Bronchial epithelial cell (primary cell): Measurements from ENCODE around the gene MASP1. TPM values are rescaled to one million over a fixed set of nuclear protein-coding genes. Genes with fewer than 3 reads are reported as not detected.
A peak's percentile ranks its signal among the peaks of the same experiment; 100 is the strongest.

Source experiments
- DNase-seq: peaks from one replicate; pipeline ENCODE4 v3.0.0-alpha.2; 2010; ENCODE audit warnings: low read depth
- FAIRE-seq: peaks from 2 replicates; lab custom pipeline; 2011; peaks lifted over from hg19 to GRCh38; lab: Jason Lieb, UNC
- H3K27me3 ChIP-seq: 2 replicates; pipeline ENCODE4 v1.5.1; 2011; ENCODE audit warnings: low read length; ENCODE audit not compliant: control insufficient read depth, insufficient read depth
- H3K36me3 ChIP-seq: 2 replicates; pipeline ENCODE4 v1.5.1; 2011; ENCODE audit warnings: low read length; ENCODE audit not compliant: control insufficient read depth, insufficient read depth
- H3K4me3 ChIP-seq: 2 replicates; pipeline ENCODE4 v1.5.1; 2011; ENCODE audit warnings: mild to moderate bottlenecking, low read depth, low read length, control low read depth
- CTCF ChIP-seq: IDR thresholded peaks from 2 replicates; pipeline ENCODE4 v1.5.1; 2011; ENCODE audit warnings: mild to moderate bottlenecking, moderate library complexity, low read length, control low read depth, inconsistent platforms; ENCODE audit not compliant: insufficient read depth, severe bottlenecking
- total RNA-seq: library from RNA; depleted of rRNA; stranded (reverse); fragments of >200 nt; gene quantifications from 2 replicates; pipeline ENCODE4 v1.2.1, GENCODE V29; 2014

Gene MASP1
- total RNA-seq, 1 donor from 2014 or later = 3.9 TPM

GRCh38 chr3:187269486-187269885 lies 22.1 kb downstream of the MASP1 start:
- Histone ChIP-seq H3K36me3 (no peaks in the 10 kb centered on the region), H3K4me3 (no peak overlapping the region), H3K27me3 (peaks cover 2% of the 10 kb centered on the region)
- FAIRE-seq (no peak), DNase-seq (no peak)
- no peak for TF ChIP-seq CTCF

- FAIRE-seq = no peak
Measured at GRCh38 chr3:187267306-187267705, 24.2 kb downstream of the MASP1 start.

GRCh38 chr3:187266691-187267090 lies 24.8 kb downstream of the MASP1 start:
- DNase-seq (no peak), FAIRE-seq (no peak)
- no peak for TF ChIP-seq CTCF
- no peaks in the 10 kb centered on the region for H3K36me3 ChIP-seq
- peaks cover 2% of the 10 kb centered on the region for H3K27me3 ChIP-seq
- H3K4me3 ChIP-seq = no peak overlapping the region

More at GRCh38 chr3:187267306-187267705, 24.2 kb downstream of the MASP1 start:
- Histone ChIP-seq H3K4me3 (no peak overlapping the region), H3K27me3 (peaks cover 2% of the 10 kb centered on the region), H3K36me3 (no peaks in the 10 kb centered on the region)
- TF ChIP-seq CTCF = no peak
- no peak for DNase-seq

DNA sequence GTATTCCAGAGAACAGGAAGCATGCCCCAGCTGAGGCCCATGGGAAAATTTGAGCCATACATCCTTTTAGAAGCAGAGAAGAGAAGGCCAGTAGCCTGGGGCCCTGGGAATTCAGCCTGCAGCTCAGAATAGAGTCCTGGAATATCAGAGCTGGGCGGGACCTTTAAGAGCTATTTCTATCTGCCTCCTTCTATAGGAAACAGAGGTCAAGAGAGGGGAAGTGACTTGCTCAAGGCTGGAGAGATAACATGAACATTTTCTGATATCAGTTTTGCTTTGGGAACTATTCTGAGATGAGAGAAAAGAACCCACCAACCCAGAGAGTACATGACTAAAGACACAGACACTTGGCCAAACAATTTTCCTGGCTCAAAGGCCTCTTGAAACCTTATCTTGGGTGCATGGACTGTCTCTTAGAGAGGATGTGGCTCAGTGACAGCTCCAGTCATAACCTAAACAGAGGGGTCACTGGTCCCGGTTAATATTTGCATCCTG lies 26.0 kb downstream of the MASP1 start:
- DNase-seq (no peak), FAIRE-seq (no peak)
- no peak for TF ChIP-seq CTCF
- H3K27me3 ChIP-seq = peaks cover 2% of the 10 kb centered on the region
- H3K36me3 ChIP-seq = no peaks in the 10 kb centered on the region
- H3K4me3 ChIP-seq = no peak overlapping the region

DNA sequence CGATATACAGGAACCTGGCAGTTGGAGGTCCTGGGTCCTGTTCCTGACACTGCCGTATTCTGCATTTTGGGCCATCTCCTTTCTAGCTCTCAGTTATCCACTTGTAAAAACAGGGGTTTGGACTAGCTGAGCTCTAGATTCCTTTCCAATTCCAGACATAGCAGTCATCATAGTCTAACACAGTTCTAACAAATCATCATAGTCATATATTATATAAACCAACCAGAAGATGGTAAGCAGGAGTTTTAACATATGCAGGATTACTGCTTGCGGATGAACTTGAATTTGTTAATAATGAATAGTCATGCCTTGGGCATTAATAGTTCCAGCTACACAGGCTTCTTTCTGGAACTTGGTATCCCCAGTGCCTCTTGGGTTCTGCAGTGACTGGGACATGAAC lies 26.6 kb downstream of the MASP1 start:
- FAIRE-seq = no peak
- TF ChIP-seq CTCF = no peak
- Histone ChIP-seq H3K27me3 (peaks cover 2% of the 10 kb centered on the region), H3K36me3 (no peaks in the 10 kb centered on the region), H3K4me3 (no peak overlapping the region)
- no peak for DNase-seq

GRCh38 chr3:187264021-187264420 lies 27.5 kb downstream of the MASP1 start:
- Histone ChIP-seq H3K27me3 (peaks cover 2% of the 10 kb centered on the region), H3K4me3 (no peak overlapping the region), H3K36me3 (no peaks in the 10 kb centered on the region)
- TF ChIP-seq CTCF = no peak
- peak; percentile 89 for DNase-seq
- FAIRE-seq = no peak
